Measurements from ENCODE around the gene LSM8.

The LSM8 gene

GRCh38 chr7:118175740-118176139 lies 8.2 kb upstream of the LSM8 start:
- no peak overlapping the region for H3K27ac ChIP-seq (replicated peaks)
- H3K4me3 ChIP-seq (replicated peaks; ENCODE audit: insufficient read depth, low read length) = no peak overlapping the region
- DNase-seq (ENCODE audit: low read depth in 1 of 2, low spot score in 1 of 2) = no peak
- TF ChIP-seq SPI1 (IDR thresholded peaks at IDR 0.05; ENCODE audit: borderline replicate concordance, low read depth) (no peak), REST (IDR thresholded peaks at IDR 0.05; ENCODE audit: insufficient replicate concordance, low read depth) (no peak), GABPA (IDR thresholded peaks at IDR 0.05; ENCODE audit: low read depth) (no peak), POLR2AphosphoS5 (IDR thresholded peaks at IDR 0.05; ENCODE audit: low read depth) (no peak)
- TF ChIP-seq, protein P1, sequence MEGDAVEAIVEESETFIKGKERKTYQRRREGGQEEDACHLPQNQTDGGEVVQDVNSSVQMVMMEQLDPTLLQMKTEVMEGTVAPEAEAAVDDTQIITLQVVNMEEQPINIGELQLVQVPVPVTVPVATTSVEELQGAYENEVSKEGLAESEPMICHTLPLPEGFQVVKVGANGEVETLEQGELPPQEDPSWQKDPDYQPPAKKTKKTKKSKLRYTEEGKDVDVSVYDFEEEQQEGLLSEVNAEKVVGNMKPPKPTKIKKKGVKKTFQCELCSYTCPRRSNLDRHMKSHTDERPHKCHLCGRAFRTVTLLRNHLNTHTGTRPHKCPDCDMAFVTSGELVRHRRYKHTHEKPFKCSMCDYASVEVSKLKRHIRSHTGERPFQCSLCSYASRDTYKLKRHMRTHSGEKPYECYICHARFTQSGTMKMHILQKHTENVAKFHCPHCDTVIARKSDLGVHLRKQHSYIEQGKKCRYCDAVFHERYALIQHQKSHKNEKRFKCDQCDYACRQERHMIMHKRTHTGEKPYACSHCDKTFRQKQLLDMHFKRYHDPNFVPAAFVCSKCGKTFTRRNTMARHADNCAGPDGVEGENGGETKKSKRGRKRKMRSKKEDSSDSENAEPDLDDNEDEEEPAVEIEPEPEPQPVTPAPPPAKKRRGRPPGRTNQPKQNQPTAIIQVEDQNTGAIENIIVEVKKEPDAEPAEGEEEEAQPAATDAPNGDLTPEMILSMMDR (IDR thresholded peaks at IDR 0.05; ENCODE audit: insufficient read depth, low read length) = no peak
- H3K27me3 ChIP-seq (ENCODE audit: insufficient read depth, poor library complexity, severe bottlenecking) = no peaks in the 10 kb centered on the region

GRCh38 chr7:118179191-118179590 lies 4.8 kb upstream of the LSM8 start:
- DNase-seq (ENCODE audit: low read depth in 1 of 2, low spot score in 1 of 2) = no peak
- TF ChIP-seq REST (IDR thresholded peaks at IDR 0.05; ENCODE audit: insufficient replicate concordance, low read depth) (no peak), GABPA (IDR thresholded peaks at IDR 0.05; ENCODE audit: low read depth) (no peak), SPI1 (IDR thresholded peaks at IDR 0.05; ENCODE audit: borderline replicate concordance, low read depth) (no peak), POLR2AphosphoS5 (IDR thresholded peaks at IDR 0.05; ENCODE audit: low read depth) (no peak)
- TF ChIP-seq, protein P1 (IDR thresholded peaks at IDR 0.05; ENCODE audit: insufficient read depth, low read length) = no peak
- H3K27me3 ChIP-seq (ENCODE audit: insufficient read depth, poor library complexity, severe bottlenecking) = no peaks in the 10 kb centered on the region

GRCh38 chr7:118182593-118183427 lies 1.2 kb upstream of the LSM8 start:
- no peak for DNase-seq (ENCODE audit: low read depth in 1 of 2, low spot score in 1 of 2)
- Histone ChIP-seq H3K4me3 (replicated peaks; ENCODE audit: insufficient read depth, low read length) (peak overlapping the region; percentile 71), H3K27ac (replicated peaks) (peak overlapping the region; percentile 97), H3K27me3 (ENCODE audit: insufficient read depth, poor library complexity, severe bottlenecking) (no peaks in the 10 kb centered on the region)
- TF ChIP-seq POLR2AphosphoS5 (IDR thresholded peaks at IDR 0.05; ENCODE audit: low read depth) (no peak), REST (IDR thresholded peaks at IDR 0.05; ENCODE audit: insufficient replicate concordance, low read depth) (no peak), SPI1 (IDR thresholded peaks at IDR 0.05; ENCODE audit: borderline replicate concordance, low read depth) (no peak), GABPA (IDR thresholded peaks at IDR 0.05; ENCODE audit: low read depth) (no peak)
- TF ChIP-seq, protein P1 (IDR thresholded peaks at IDR 0.05; ENCODE audit: insufficient read depth, low read length) = no peak

More at GRCh38 chr7:118179191-118179590, 4.8 kb upstream of the LSM8 start:
- H3K4me3 ChIP-seq (replicated peaks; ENCODE audit: insufficient read depth, low read length) = no peak overlapping the region
- H3K27ac ChIP-seq (replicated peaks) = no peak overlapping the region
